Measurements from ENCODE around the gene RYR1. TPM values are rescaled to one million over a fixed set of nuclear protein-coding genes. Genes with fewer than 3 reads are reported as not detected.

Gene RYR1
- total and polyA plus RNA-seq, 2 of the 8 experiments (the other 6 are each of a cell fraction or from before 2014, with no cell fraction given): 5.8 to 11.8 TPM

DNA sequence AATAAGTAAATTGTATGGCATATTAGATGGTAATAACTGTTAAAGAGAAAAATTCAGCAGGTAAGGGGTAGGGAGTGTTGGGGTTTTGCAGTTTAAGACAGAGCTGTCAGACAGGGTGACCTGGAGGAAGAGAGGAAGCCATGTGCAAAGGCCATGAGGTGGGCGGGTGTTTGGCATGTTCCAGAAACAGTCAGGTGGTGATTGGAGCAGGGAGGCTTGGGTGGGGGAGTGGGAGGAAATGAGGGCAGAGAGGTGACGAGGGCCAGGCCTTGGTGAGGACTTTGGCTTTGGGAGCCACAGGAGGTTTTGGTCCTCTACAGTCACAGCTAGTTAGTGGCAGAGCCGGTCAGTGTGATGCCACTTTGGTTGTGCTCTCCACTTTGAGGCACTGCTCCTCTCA is 20.1 kb downstream of the RYR1 start:
- Histone ChIP-seq H3K9ac (replicated peaks in 1 of 4; ENCODE audit: extremely low read depth in 1 of 4, low read depth in 3 of 4, low read length in 3 of 4) (no peak overlapping the region), H3K56ac (replicated peaks; ENCODE audit: insufficient read length, low read depth, low read length) (no peak overlapping the region), H2AFZ (ENCODE audit: low read length) (no peak overlapping the region), H3K18ac (ENCODE audit: extremely low read depth, low read length) (no peak overlapping the region), H3K27me3 (replicated peaks in 1 of 4; ENCODE audit: control insufficient read depth in 3 of 4, extremely low read depth in 1 of 4, insufficient read depth in 3 of 4, low read length in 3 of 4) (no peaks in the 10 kb centered on the region), H3K23me2 (ENCODE audit: low read depth, low read length) (no peaks in the 10 kb centered on the region), H3K36me3 (ENCODE audit: control insufficient read depth in 2 of 4, insufficient read depth in 4 of 4, low read length in 3 of 4) (peaks cover 9 to 32% (median 18%) of the 10 kb centered on the region in 4 experiments; a peak in 6 of 8 replicates), H3K23ac (ENCODE audit: insufficient read length) (no peak overlapping the region), H3K14ac (ENCODE audit: insufficient read length) (no peak overlapping the region), H3K79me2 (ENCODE audit: control insufficient read depth in 1 of 2, insufficient read depth in 2 of 2, low read length in 2 of 2) (no peaks in the 10 kb centered on the region), H3K4me2 (ENCODE audit: insufficient read depth in 1 of 2, low read depth in 2 of 2, low read length in 2 of 2) (no peak overlapping the region), H2BK5ac (ENCODE audit: low read depth, low read length) (no peak overlapping the region), H3K4me1 (replicated peaks in 1 of 4; ENCODE audit: control insufficient read depth in 3 of 4, insufficient read depth in 4 of 4, low read length in 3 of 4) (peaks cover 0 to 5% (median 2%) of the 10 kb centered on the region in 4 experiments; a peak in 5 of 7 replicates), H2BK120ac (replicated peaks; ENCODE audit: low read depth, low read length) (no peak overlapping the region), H4K20me1 (replicated peaks in 1 of 2; ENCODE audit: control insufficient read depth in 1 of 2, insufficient read depth in 2 of 2, low read length in 2 of 2) (peaks cover 2 to 9% of the 10 kb centered on the region in 2 experiments), H3K9me3 (ENCODE audit: insufficient read depth in 2 of 2, low read depth in 1 of 2, low read length in 1 of 2) (no peaks in the 10 kb centered on the region), H2AK5ac (ENCODE audit: low read depth, low read length) (no peak overlapping the region), H4K91ac (replicated peaks; ENCODE audit: insufficient read length, low read length) (no peak overlapping the region), H4K5ac (ENCODE audit: insufficient read length, low read depth, low read length) (no peak overlapping the region), H3K4me3 (ENCODE audit: extremely low read depth in 1 of 4, insufficient read depth in 2 of 4, low read depth in 3 of 4, low read length in 4 of 4) (no peak overlapping the region), H3K27ac (ENCODE audit: low read depth, low read length) (no peak overlapping the region), H4K8ac (ENCODE audit: extremely low read depth, insufficient read depth, low read length) (no peak overlapping the region), H2BK12ac (ENCODE audit: low read depth, low read length) (no peak overlapping the region), H2BK15ac (ENCODE audit: low read length) (no peak overlapping the region), H3K4ac (replicated peaks; ENCODE audit: insufficient read length, low read depth, low read length) (no peak overlapping the region), H2BK20ac (ENCODE audit: low read length) (no peak overlapping the region), H3K79me1 (ENCODE audit: low read depth, low read length) (no peaks in the 10 kb centered on the region; the same call in 1 of the 2 replicates)
- POLR2A ChIA-PET (ENCODE audit: partially characterized antibody): interaction anchor here (1.3 to 2.0 kb wide), 7 partner anchors 11 to 165 kb away, joined by 3 to 7 read pairs (median 4); partner anchors contain the start of gene FAM98C
- DNase-seq (ENCODE audit: low read depth in 1 of 2, low spot score in 2 of 2) (no peak), FAIRE-seq (no peak)
- WGBS, 2 experiments (ENCODE audit: extremely low coverage in 1 of 2, insufficient coverage in 1 of 2, insufficient read length in 1 of 2, insufficient replicate concordance in 2 of 2, low coverage in 1 of 2, low lambda C conversion rate in 2 of 2, missing lambda C conversion rate in 1 of 2): 80% methylated on average over 3 of the region's 3 CpGs; no CpG with 5 or more reads in 1 of the 2 experiments
- TF ChIP-seq RBBP5 (IDR thresholded peaks at IDR 0.05; ENCODE audit: borderline replicate concordance, low read depth, low read length): no peak
- TF ChIP-seq SIX5 (IDR thresholded peaks at IDR 0.05; ENCODE audit: low read depth, low read length): no peak
- TF ChIP-seq POLR2AphosphoS5 (IDR thresholded peaks at IDR 0.05; ENCODE audit: low read depth, low read length): no peak
- TF ChIP-seq POLR2A (IDR thresholded peaks at IDR 0.05; ENCODE audit: control extremely low read depth in 1 of 2, low read depth in 2 of 2, low read length in 2 of 2): no peak
- TF ChIP-seq, protein P1, sequence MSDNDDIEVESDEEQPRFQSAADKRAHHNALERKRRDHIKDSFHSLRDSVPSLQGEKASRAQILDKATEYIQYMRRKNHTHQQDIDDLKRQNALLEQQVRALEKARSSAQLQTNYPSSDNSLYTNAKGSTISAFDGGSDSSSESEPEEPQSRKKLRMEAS (IDR thresholded peaks at IDR 0.05): no peak
- TF ChIP-seq TEAD4 (IDR thresholded peaks at IDR 0.05; ENCODE audit: low read depth, low read length): no peak
- no peak for TF ChIP-seq SIRT6 (IDR thresholded peaks at IDR 0.05; ENCODE audit: low read length)
- no peak for TF ChIP-seq SRF (IDR thresholded peaks at IDR 0.05; ENCODE audit: low read depth, low read length)
- CTCF ChIA-PET (ENCODE audit: partially characterized antibody): interaction anchor here (0.9 to 3.1 kb wide), 5 partner anchors 13 to 50 kb away, joined by 3 to 22 read pairs (median 4); partner anchors contain the start of gene FAM98C
